Neutrophil (primary cell): Measurements from ENCODE around the gene GCGR.

Source experiments
- H3K27ac ChIP-seq: fragments of 200-600 bp; sonication (generic); 2 replicates; pipeline ENCODE4 v1.5.1; 2016; ENCODE audit warnings: mild to moderate bottlenecking, moderate library complexity
- H3K27me3 ChIP-seq: fragments of 200-600 bp; sonication (generic); 2 replicates; pipeline ENCODE4 v1.6.0; 2016; ENCODE audit warnings: mild to moderate bottlenecking
- H3K36me3 ChIP-seq: fragments of 200-600 bp; sonication (generic); 2 replicates; pipeline ENCODE4 v1.5.1; 2017
- H3K4me1 ChIP-seq, 2 experiments: fragments of 200-600 bp in 1 of 2; sonication (generic) in 1 of 2; 1 replicate in 1 of 2; 2 replicates in 1 of 2; pipeline versions ENCODE4 v1.5.1 to v1.6.1; 2013 to 2016; ENCODE audit warnings: low read depth in 1 of 2, low read length in 1 of 2, mild to moderate bottlenecking in 1 of 2, moderate library complexity in 1 of 2; ENCODE audit not compliant: control insufficient read depth in 1 of 2, insufficient read depth in 1 of 2
- H3K4me3 ChIP-seq, 2 experiments: fragments of 200-600 bp in 1 of 2; sonication (generic) in 1 of 2; 1 replicate in 1 of 2; 2 replicates in 1 of 2; pipeline ENCODE4 v1.5.1; 2013 to 2016; ENCODE audit warnings: low read depth in 1 of 2, low read length in 1 of 2, mild to moderate bottlenecking in 1 of 2, moderate library complexity in 1 of 2
- H3K9me3 ChIP-seq: fragments of 200-600 bp; sonication (generic); 2 replicates; pipeline ENCODE4 v1.5.1; 2016
- TF ChIP-seq, protein P1 (sequence below): fragments of 200-600 bp; sonication (generic); IDR thresholded peaks from 2 replicates; pipeline ENCODE4 v1.5.1; 2016; ENCODE audit warnings: antibody characterized with exemption

The GCGR gene

DNA sequence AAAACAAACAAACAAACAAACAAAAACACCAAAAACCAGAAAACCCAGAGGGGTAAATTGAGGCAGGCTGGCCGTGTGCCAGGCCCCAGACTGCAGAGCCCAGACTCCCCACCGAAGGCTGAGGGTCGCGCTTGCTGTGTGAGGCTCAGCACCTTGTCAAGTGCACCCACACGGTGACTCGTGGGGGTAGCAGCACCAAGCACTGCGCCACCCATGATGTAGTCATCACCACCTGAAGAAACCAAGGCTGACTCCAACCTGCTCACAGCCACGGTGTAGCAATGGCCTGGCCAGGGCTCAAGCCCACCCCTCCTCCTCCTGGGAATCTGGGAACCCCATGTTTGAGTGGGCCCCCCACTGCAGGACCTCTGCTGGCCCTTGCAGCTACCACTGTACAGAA lies 17.2 kb downstream of the GCGR start:
- Histone ChIP-seq H3K27ac (no peak overlapping the region), H3K4me1 (peaks cover 17 to 18% of the 10 kb centered on the region in 2 experiments), H3K4me3 (no peak overlapping the region), H3K27me3 (no peaks in the 10 kb centered on the region), H3K9me3 (no peaks in the 10 kb centered on the region), H3K36me3 (peaks cover 31% of the 10 kb centered on the region)
- TF ChIP-seq, protein P1, sequence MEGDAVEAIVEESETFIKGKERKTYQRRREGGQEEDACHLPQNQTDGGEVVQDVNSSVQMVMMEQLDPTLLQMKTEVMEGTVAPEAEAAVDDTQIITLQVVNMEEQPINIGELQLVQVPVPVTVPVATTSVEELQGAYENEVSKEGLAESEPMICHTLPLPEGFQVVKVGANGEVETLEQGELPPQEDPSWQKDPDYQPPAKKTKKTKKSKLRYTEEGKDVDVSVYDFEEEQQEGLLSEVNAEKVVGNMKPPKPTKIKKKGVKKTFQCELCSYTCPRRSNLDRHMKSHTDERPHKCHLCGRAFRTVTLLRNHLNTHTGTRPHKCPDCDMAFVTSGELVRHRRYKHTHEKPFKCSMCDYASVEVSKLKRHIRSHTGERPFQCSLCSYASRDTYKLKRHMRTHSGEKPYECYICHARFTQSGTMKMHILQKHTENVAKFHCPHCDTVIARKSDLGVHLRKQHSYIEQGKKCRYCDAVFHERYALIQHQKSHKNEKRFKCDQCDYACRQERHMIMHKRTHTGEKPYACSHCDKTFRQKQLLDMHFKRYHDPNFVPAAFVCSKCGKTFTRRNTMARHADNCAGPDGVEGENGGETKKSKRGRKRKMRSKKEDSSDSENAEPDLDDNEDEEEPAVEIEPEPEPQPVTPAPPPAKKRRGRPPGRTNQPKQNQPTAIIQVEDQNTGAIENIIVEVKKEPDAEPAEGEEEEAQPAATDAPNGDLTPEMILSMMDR, result no peak

DNA sequence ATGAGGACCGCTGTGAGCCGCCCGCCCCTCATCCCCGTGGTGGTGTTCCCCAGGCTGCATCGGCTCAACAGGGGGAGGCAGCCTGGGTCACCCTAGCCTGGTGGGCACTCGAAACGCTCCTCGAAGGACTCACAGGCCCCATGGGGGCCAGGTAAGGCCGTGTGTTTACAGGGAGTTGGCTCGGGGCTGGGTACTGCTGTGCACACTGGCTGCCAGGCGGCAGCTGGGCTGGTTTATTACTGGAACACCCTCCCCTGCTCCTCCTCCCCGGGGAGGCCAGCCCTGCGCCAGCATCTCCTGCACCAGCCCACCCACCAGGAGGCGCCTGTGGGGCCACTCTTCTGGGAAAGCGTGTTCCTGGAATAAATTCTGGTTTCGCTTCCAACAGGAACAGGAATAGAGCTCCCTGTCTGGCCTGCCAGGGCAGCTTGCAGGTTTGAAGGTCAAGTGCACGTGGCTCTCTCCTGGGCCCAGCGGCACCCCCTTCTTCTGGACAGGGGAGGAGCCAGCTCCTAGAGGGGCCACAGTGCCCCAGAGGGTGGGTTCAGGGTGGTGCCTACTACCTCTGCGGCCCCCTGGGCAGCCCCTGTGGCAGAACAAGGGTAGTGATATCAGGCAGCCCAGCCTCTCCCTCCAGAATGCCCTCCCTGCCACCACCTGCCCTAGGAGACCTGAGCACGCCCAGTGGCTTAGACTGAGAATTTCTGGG lies 17.8 kb downstream of the GCGR start:
- H3K4me3 ChIP-seq, result no peak overlapping the region
- H3K27me3 ChIP-seq, result no peaks in the 10 kb centered on the region
- peaks cover 31% of the 10 kb centered on the region for H3K36me3 ChIP-seq
- H3K9me3 ChIP-seq, result no peaks in the 10 kb centered on the region
- peaks cover 18 to 20% of the 10 kb centered on the region in 2 experiments for H3K4me1 ChIP-seq
- TF ChIP-seq, protein P1, result no peak
- H3K27ac ChIP-seq, result no peak overlapping the region

DNA sequence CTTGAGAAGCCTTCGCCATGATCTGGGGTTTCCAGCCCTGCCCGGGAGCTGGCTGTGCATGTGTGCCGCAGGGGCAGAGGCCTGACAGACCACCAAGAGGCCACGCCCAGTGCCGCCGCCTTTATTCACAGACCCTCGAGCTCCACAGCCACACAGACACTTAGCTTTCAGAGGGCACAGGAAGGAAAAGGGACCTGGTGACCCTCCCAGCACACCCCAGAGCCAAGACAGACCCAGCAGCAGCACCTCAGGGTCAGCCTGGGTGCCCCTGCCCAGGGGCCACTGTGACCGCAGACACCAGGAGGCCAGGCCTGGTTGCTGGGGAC lies 18.3 kb downstream of the GCGR start:
- peaks cover 18 to 20% of the 10 kb centered on the region in 2 experiments for H3K4me1 ChIP-seq
- TF ChIP-seq, protein P1, result no peak
- no peak overlapping the region for H3K4me3 ChIP-seq
- H3K27me3 ChIP-seq, result no peaks in the 10 kb centered on the region
- H3K36me3 ChIP-seq, result peaks cover 31% of the 10 kb centered on the region
- no peaks in the 10 kb centered on the region for H3K9me3 ChIP-seq
- no peak overlapping the region for H3K27ac ChIP-seq

DNA sequence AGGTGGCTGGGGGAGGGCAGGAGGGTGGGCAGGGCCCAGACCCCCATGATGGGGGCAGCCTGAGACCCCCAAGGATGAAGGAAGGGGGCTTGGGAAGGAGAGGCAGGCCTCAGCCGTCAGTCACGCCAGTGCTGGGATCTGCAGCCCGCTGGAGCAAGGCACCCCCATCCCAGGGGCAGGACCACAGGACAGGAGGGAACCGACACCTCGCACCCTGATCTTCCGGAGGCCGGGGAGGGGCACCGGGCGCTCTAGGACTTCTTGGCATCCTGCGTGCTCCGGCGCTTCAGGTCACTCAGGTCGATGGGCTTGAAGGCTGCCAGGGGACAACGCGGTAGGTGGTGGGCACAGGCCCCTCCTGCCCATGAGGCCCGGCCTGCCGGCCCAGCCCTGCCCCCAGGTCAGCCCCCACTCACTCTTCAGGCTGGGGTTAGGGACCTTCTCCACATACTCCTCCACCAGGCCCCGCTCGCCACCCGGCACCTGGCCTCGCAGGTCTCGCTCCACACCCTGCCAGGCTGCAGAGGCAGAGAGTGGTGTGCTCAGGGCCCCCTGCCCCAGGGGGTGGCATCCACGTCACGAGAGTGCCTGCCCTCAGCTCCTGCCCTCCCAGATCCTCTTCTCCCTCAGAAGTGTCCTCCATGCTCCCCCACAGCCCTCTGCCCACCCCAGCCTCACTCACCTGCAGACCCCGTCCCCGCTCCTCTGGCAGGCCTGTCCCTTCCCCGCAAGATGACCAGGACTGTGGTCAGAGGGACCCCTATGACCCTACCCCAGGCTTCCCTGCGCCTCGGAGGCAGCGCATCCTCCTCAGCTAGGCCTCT lies 19.3 kb downstream of the GCGR start:
- Histone ChIP-seq H3K27me3 (no peaks in the 10 kb centered on the region), H3K9me3 (no peaks in the 10 kb centered on the region), H3K4me3 (no peak overlapping the region), H3K36me3 (peaks cover 31% of the 10 kb centered on the region), H3K27ac (no peak overlapping the region), H3K4me1 (peaks cover 18 to 20% of the 10 kb centered on the region in 2 experiments)
- TF ChIP-seq, protein P1, result no peak

DNA sequence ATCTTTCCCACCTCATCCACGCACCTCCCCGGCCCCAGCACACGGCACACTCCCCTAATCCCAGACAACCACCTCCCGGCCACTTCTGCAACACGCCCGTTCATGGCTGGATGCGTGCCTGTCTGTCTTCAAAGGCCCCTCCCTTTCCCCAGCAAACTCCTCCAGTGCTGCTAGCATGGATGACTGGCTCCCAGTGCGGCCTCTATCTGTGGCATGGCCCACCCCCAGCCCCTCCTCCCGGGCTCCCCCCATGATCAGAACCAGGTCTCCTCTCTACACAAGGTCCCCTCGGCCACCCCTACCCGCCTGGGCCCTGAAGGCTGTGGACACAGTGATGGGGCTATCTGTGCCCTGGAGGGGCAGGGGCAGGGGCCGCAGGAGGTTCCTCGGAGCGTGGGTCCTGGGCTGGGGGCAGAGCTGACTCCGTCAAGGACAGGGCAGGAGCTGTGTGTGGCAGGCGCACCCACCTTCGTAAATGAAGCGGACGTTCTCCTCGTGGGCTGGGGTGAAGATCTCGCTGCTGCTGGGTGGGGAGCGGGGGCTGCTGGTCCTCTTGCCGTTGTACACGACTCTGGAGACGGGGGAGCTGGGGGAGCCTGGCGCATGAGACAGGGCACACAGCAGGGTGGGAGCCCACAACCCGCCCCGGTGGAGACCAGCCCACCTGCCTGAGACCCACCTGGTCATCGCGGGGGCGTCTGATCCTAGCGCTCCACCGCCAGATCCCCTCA lies 20.0 kb downstream of the GCGR start:
- no peaks in the 10 kb centered on the region for H3K9me3 ChIP-seq
- TF ChIP-seq, protein P1, result no peak
- H3K27me3 ChIP-seq, result no peaks in the 10 kb centered on the region
- H3K4me1 ChIP-seq, result peaks cover 20 to 21% of the 10 kb centered on the region in 2 experiments
- H3K36me3 ChIP-seq, result peaks cover 31% of the 10 kb centered on the region
- H3K27ac ChIP-seq, result no peak overlapping the region
- H3K4me3 ChIP-seq, result no peak overlapping the region
